B cell (primary cell): ENCODE measurements around the gene RNF157. TPM values are rescaled to one million over a fixed set of nuclear protein-coding genes. Genes with fewer than 3 reads are reported as not detected.

ENCODE experiments used
- ATAC-seq: fragments of 200-7000 bp; cut with Tn5 transposase; one replicate; pipeline ENCODE4 v1.10.0; 2021; ENCODE audit warnings: low read depth, mild to moderate bottlenecking, moderate number of reproducible peaks, moderate library complexity
- CTCF ChIA-PET: fragments of 350-600 bp; sonication (Branson Sonifier 250); formaldehyde crosslinking; loops from one replicate; lab custom pipeline; 2021; ENCODE audit warnings: antibody characterized with exemption, inconsistent platforms; lab: Charles Lee
- POLR2A ChIA-PET: fragments of 350-600 bp; sonication (Branson Sonifier 250); formaldehyde crosslinking; loops from one replicate; lab custom pipeline; 2021; ENCODE audit warnings: antibody characterized with exemption; lab: Charles Lee
- DNase-seq: peaks from one replicate; pipeline ENCODE4 v3.0.0; 2013
- H2AFZ ChIP-seq: 2 replicates; pipeline ENCODE4 v1.6.1; 2012; ENCODE audit warnings: mild to moderate bottlenecking, low read depth, low read length; ENCODE audit not compliant: insufficient read depth, poor library complexity, severe bottlenecking
- H3K27ac ChIP-seq, 2 donors: 1 replicate in 1 of 2; 2 replicates in 1 of 2; pipeline ENCODE4 v1.5.1; 2012 to 2013; ENCODE audit warnings: low read length in 2 of 2, mild to moderate bottlenecking in 2 of 2, moderate library complexity in 1 of 2
- H3K27me3 ChIP-seq, 4 experiments: fragments of 200-600 bp in 1 of 4; sonication (generic) in 1 of 4; replicated peaks in 1 of 4; 1 replicate in 2 of 4; 2 replicates in 2 of 4; pipeline versions ENCODE4 v1.6.1 to v1.7.0; 2013 to 2016; ENCODE audit warnings: low read length in 3 of 4, mild to moderate bottlenecking in 2 of 4, mixed read lengths in 1 of 4, moderate library complexity in 1 of 4; ENCODE audit not compliant: insufficient read depth in 4 of 4, control insufficient read depth in 3 of 4; ENCODE audit errors: control extremely low read depth in 1 of 4
- H3K36me3 ChIP-seq, 2 experiments: replicated peaks in 1 of 2; 1 replicate in 1 of 2; 2 replicates in 1 of 2; pipeline versions ENCODE4 v1.6.1 to v1.7.1; 2013; ENCODE audit warnings: low read length in 1 of 2; ENCODE audit not compliant: insufficient read depth in 2 of 2, control insufficient read depth in 1 of 2; ENCODE audit errors: control extremely low read depth in 1 of 2, extremely low read depth in 1 of 2
- H3K4me1 ChIP-seq, 2 donors: fragments of 200-600 bp in 1 of 2; sonication (generic) in 1 of 2; 1 replicate in 1 of 2; 2 replicates in 1 of 2; pipeline versions ENCODE4 v1.5.1 to v1.6.1; 2013 to 2017; ENCODE audit warnings: low read length in 2 of 2; ENCODE audit not compliant: control insufficient read depth in 2 of 2, insufficient read depth in 2 of 2
- H3K4me2 ChIP-seq: replicated peaks from 2 replicates; pipeline ENCODE3; 2012; ENCODE audit warnings: mild to moderate bottlenecking, low read depth, low read length; ENCODE audit not compliant: poor library complexity, severe bottlenecking
- H3K4me3 ChIP-seq, 5 experiments: fragments of 200-600 bp in 1 of 5; sonication (generic) in 1 of 5; 1 replicate in 3 of 5; 2 replicates in 2 of 5; pipeline versions ENCODE4 v1.5.1 to v1.7.0; 2011 to 2016; ENCODE audit warnings: low read length in 4 of 5, mild to moderate bottlenecking in 4 of 5, low read depth in 2 of 5, control low read depth in 1 of 5, moderate library complexity in 1 of 5; ENCODE audit not compliant: insufficient read depth in 1 of 5; ENCODE audit errors: control extremely low read depth in 1 of 5, extremely low read depth in 1 of 5
- H3K79me2 ChIP-seq: fragments of 200-600 bp; sonication (generic); one replicate; pipeline ENCODE4 v1.6.0; 2016; ENCODE audit warnings: low read length; ENCODE audit not compliant: control insufficient read depth, insufficient read depth
- H3K9ac ChIP-seq: fragments of 200-600 bp; sonication (generic); 2 replicates; pipeline ENCODE4 v1.6.1; 2017; ENCODE audit warnings: mild to moderate bottlenecking, low read length, moderate library complexity
- H3K9me3 ChIP-seq, 3 donors: one replicate each; pipeline versions ENCODE4 v1.6.1 to v1.7.1; 2013; ENCODE audit warnings: low read length in 2 of 3; ENCODE audit not compliant: control insufficient read depth in 2 of 3, insufficient read depth in 1 of 3; ENCODE audit errors: control extremely low read depth in 1 of 3
- H4K20me1 ChIP-seq: 2 replicates; pipeline ENCODE4 v1.6.0; 2012; ENCODE audit warnings: mild to moderate bottlenecking, low read length; ENCODE audit not compliant: insufficient read depth, control insufficient read depth, poor library complexity, severe bottlenecking
- H3K27ac Mint-ChIP-seq: one replicate; pipeline ENCODE4 v1.8.0; 2021; ENCODE audit warnings: mixed read lengths
- H3K27me3 Mint-ChIP-seq: one replicate; pipeline ENCODE4 v1.8.0; 2021; ENCODE audit warnings: mixed read lengths
- H3K4me1 Mint-ChIP-seq: one replicate; pipeline ENCODE4 v1.8.0; 2021; ENCODE audit warnings: mixed read lengths
- H3K4me3 Mint-ChIP-seq: one replicate; pipeline ENCODE4 v1.8.0; 2021; ENCODE audit warnings: mixed read lengths
- H3K9me3 Mint-ChIP-seq: one replicate; pipeline ENCODE4 v1.8.0; 2022; ENCODE audit warnings: mixed read lengths; ENCODE audit not compliant: insufficient read depth
- EZH2 ChIP-seq: IDR thresholded peaks from 2 replicates; pipeline ENCODE4 v1.6.1; 2012; ENCODE audit warnings: borderline replicate concordance, low read depth, mild to moderate bottlenecking, moderate library complexity, low read length; ENCODE audit not compliant: insufficient read depth, poor library complexity, severe bottlenecking
- WGBS: methylation state at CpG from one replicate; pipeline ENCODE4 v1.1.5; 2013; ENCODE audit warnings: missing lambda C conversion rate; ENCODE audit not compliant: insufficient coverage; 5-methylcytosine and 5-hydroxymethylcytosine counted together
- intact Hi-C: fragments of 100-400 bp; cut with micrococcal nuclease; formaldehyde crosslinking; loops from one replicate; pipeline ENCODE4 v1.10.0; 2022
- polyA plus RNA-seq: library from polyadenylated mRNA; depleted of rRNA; stranded (reverse); fragments of >200 nt; gene quantifications from 2 replicates; pipeline ENCODE4 v1.2.3, GENCODE V29; 2012
- total RNA-seq, 2 donors: library from RNA; stranded (reverse); fragments of 120-200 nt in 1 of 2; gene quantifications; 1 replicate in 1 of 2; 2 replicates in 1 of 2; pipeline versions ENCODE4 v1.2.3 to v1.2.4, GENCODE V29; 2013 to 2022
- TF ChIP-seq, protein P1 (sequence below): fragments of 200-600 bp; IDR thresholded peaks from one replicate; pipeline ENCODE4 v1.8.0; 2022; ENCODE audit warnings: antibody characterized with exemption, mild to moderate bottlenecking

RNF157 gene
- total and polyA plus RNA-seq, 2 donors (not counting 1 experiment from before 2014, with no cell fraction given) = 0.54 to 1.2 TPM

GRCh38 chr17:76278268-76278908 lies 38.1 kb upstream of the RNF157 start:
- WGBS = 93% methylated on average over 12 of the region's 19 CpGs
- peaks cover 0 to 5% (median 0%) of the 10 kb centered on the region in 3 donors for H3K9me3 ChIP-seq
- POLR2A ChIA-PET = interaction anchor here (2.4 kb wide), 1 partner anchor 157 kb away, joined by 8 read pairs; no protein-coding TSS in a partner anchor

More at GRCh38 chr17:76278268-76278908, 38.1 kb upstream of the RNF157 start:
- Histone ChIP-seq H3K4me1 (peaks cover 31 to 38% of the 10 kb centered on the region in 2 donors), H3K9ac (no peak overlapping the region), H3K36me3 (no peaks in the 10 kb centered on the region), H3K27ac (no peak overlapping the region), H3K4me2 (no peak overlapping the region), H3K27me3 (no peaks in the 10 kb centered on the region), H3K4me3 (no peak overlapping the region), H4K20me1 (no peaks in the 10 kb centered on the region), H3K79me2 (no peaks in the 10 kb centered on the region), H2AFZ (no peak overlapping the region)
- no peak overlapping the region for H3K27ac Mint-ChIP-seq
- no peaks in the 10 kb centered on the region for H3K27me3 Mint-ChIP-seq
- intact Hi-C loops = loop anchor here (10.0 kb wide), 1 partner anchor 216 kb away; no protein-coding TSS in a partner anchor
- ATAC-seq (no peak), DNase-seq (peak; percentile 43)
- TF ChIP-seq EZH2 = no peak
- TF ChIP-seq, protein P1, sequence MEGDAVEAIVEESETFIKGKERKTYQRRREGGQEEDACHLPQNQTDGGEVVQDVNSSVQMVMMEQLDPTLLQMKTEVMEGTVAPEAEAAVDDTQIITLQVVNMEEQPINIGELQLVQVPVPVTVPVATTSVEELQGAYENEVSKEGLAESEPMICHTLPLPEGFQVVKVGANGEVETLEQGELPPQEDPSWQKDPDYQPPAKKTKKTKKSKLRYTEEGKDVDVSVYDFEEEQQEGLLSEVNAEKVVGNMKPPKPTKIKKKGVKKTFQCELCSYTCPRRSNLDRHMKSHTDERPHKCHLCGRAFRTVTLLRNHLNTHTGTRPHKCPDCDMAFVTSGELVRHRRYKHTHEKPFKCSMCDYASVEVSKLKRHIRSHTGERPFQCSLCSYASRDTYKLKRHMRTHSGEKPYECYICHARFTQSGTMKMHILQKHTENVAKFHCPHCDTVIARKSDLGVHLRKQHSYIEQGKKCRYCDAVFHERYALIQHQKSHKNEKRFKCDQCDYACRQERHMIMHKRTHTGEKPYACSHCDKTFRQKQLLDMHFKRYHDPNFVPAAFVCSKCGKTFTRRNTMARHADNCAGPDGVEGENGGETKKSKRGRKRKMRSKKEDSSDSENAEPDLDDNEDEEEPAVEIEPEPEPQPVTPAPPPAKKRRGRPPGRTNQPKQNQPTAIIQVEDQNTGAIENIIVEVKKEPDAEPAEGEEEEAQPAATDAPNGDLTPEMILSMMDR = no peak
- H3K9me3 Mint-ChIP-seq = no peaks in the 10 kb centered on the region
- CTCF ChIA-PET = interaction anchor here (0.9 to 16.7 kb wide), 12 partner anchors 9 to 264 kb away, joined by 3 to 435 read pairs (median 26); partner anchors contain the start of gene UBALD2
- H3K4me1 Mint-ChIP-seq = peaks cover 39% of the 10 kb centered on the region
- H3K4me3 Mint-ChIP-seq = no peak overlapping the region
